ENCODE results near the gene ADSS1.

DNA sequence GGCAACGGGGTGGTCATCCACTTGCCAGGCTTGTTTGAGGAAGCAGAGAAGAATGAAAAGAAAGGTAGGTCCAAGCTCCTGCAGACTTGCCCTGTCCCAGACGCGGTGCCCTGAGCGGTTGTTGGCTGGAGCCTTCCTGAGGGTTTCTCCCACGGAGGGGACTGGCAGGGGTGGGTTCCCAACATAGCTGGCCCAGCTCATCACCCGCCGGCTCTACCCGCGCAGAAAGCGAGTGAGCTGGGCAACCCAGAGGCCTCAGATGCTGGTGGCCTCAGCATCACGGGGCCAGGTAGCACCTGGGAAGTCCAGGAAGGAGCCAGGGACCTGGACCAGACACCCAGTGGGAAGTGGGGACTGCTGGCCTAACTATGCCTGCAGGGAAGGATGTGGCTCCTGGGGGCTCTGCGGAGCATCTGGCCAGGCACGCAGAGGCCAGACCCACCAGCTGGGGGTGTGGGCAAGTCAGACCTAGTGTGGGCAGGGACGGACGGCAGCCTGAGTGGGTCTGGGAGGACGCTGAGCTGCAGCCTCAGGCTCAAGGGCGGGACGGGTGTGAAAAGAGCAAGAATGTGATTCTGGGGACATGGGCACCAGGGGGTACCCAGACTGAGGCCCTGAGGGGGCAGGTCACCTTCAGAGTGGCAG is 14.5 kb downstream of the ADSS1 start:
- no peak for TF ChIP-seq CTCF (IDR thresholded peaks at IDR 0.05)
- no peak for TF ChIP-seq EP300 (IDR thresholded peaks at IDR 0.05; ENCODE audit: low read depth)
- TF ChIP-seq POLR2A (IDR thresholded peaks at IDR 0.05) = no peak

All from transverse colon (tissue), 3 donors.